CD8-positive, alpha-beta memory T cell (primary cell): ENCODE results near the gene BCKDHB. TPM values are rescaled to one million over a fixed set of nuclear protein-coding genes. Genes with fewer than 3 reads are reported as not detected.

Source experiments
- CTCF ChIA-PET: fragments of 350-600 bp; sonication (Branson Sonifier 250); formaldehyde crosslinking; loops from one replicate; lab custom pipeline; 2021; ENCODE audit warnings: antibody characterized with exemption; lab: Charles Lee
- POLR2A ChIA-PET: fragments of 350-600 bp; sonication (Branson Sonifier 250); formaldehyde crosslinking; loops from one replicate; lab custom pipeline; 2021; ENCODE audit warnings: antibody characterized with exemption; lab: Charles Lee
- DNase-seq, 5 donors: peaks; one replicate each; pipeline versions ENCODE4 v3.0.0 to v3.0.0-alpha.2; 2020 to 2022; ENCODE audit warnings: mixed read lengths in 1 of 5
- H3K27ac ChIP-seq: one replicate; pipeline ENCODE4 v1.7.0; 2013; ENCODE audit warnings: low read depth, mild to moderate bottlenecking, low read length, moderate library complexity
- H3K27me3 ChIP-seq: 2 replicates; pipeline ENCODE4 v1.7.0; 2013; ENCODE audit warnings: low read length, mild to moderate bottlenecking; ENCODE audit not compliant: insufficient read depth, poor library complexity, severe bottlenecking
- H3K36me3 ChIP-seq: 2 replicates; pipeline ENCODE4 v1.7.0; 2013; ENCODE audit warnings: mild to moderate bottlenecking, low read length, moderate library complexity; ENCODE audit not compliant: insufficient read depth
- H3K4me1 ChIP-seq: 2 replicates; pipeline ENCODE4 v1.7.0; 2013; ENCODE audit warnings: mild to moderate bottlenecking, low read length, moderate library complexity; ENCODE audit not compliant: insufficient read depth
- H3K4me3 ChIP-seq: 2 replicates; pipeline ENCODE4 v1.7.0; 2013; ENCODE audit warnings: mild to moderate bottlenecking, low read length
- H3K9me3 ChIP-seq: 2 replicates; pipeline ENCODE4 v1.7.0; 2013; ENCODE audit warnings: mild to moderate bottlenecking, low read length
- H3K27ac Mint-ChIP-seq, 8 donors: one replicate each; pipeline ENCODE4 v1.8.0; 2020 to 2021; ENCODE audit warnings: mixed read lengths in 8 of 8, mild to moderate bottlenecking in 6 of 8, inconsistent platforms in 3 of 8, moderate library complexity in 3 of 8
- H3K27me3 Mint-ChIP-seq, 2 donors: one replicate each; pipeline ENCODE4 v1.8.0; 2020 to 2021; ENCODE audit warnings: mixed read lengths in 2 of 2, mild to moderate bottlenecking in 1 of 2, moderate library complexity in 1 of 2
- H3K36me3 Mint-ChIP-seq, 3 donors: one replicate each; pipeline ENCODE4 v1.8.0; 2020 to 2021; ENCODE audit warnings: mixed read lengths in 3 of 3, inconsistent platforms in 1 of 3, mild to moderate bottlenecking in 1 of 3
- H3K4me1 Mint-ChIP-seq, 3 donors: one replicate each; pipeline ENCODE4 v1.8.0; 2020 to 2021; ENCODE audit warnings: mixed read lengths in 3 of 3, inconsistent platforms in 1 of 3, mild to moderate bottlenecking in 1 of 3
- H3K4me3 Mint-ChIP-seq, 7 donors: one replicate each; pipeline ENCODE4 v1.8.0; 2020 to 2021; ENCODE audit warnings: mixed read lengths in 7 of 7, mild to moderate bottlenecking in 6 of 7, moderate library complexity in 4 of 7, inconsistent platforms in 2 of 7
- H3K9me3 Mint-ChIP-seq, 5 donors: one replicate each; pipeline ENCODE4 v1.8.0; 2020 to 2022; ENCODE audit warnings: mixed read lengths in 5 of 5, mild to moderate bottlenecking in 3 of 5, moderate library complexity in 2 of 5, inconsistent platforms in 1 of 5
- polyA plus RNA-seq: library from polyadenylated mRNA; unstranded; fragments of 300-500 nt; fragmentation: Illumina TruSeq; gene quantifications from one replicate; pipeline ENCODE4 v1.2.3, GENCODE V29; 2021
- total RNA-seq, 2 experiments: library from RNA; stranded (reverse); gene quantifications; one replicate each; pipeline ENCODE4 v1.2.3, GENCODE V29; 2021

BCKDHB gene
- total and polyA plus RNA-seq, 3 experiments from 2014 or later = 14.4 to 19.8 (median 15.0) TPM

GRCh38 chr6:80356000-80356399 is 249.5 kb downstream of the BCKDHB start:
- H3K4me3 Mint-ChIP-seq = no peak overlapping the region
- no peak overlapping the region for H3K4me3 ChIP-seq
- no peaks in the 10 kb centered on the region for H3K9me3 Mint-ChIP-seq
- no peaks in the 10 kb centered on the region for H3K27me3 ChIP-seq
- no peaks in the 10 kb centered on the region for H3K27me3 Mint-ChIP-seq
- no peaks in the 10 kb centered on the region for H3K4me1 ChIP-seq
- H3K4me1 Mint-ChIP-seq = no peaks in the 10 kb centered on the region
- no peak overlapping the region for H3K27ac ChIP-seq
- H3K9me3 ChIP-seq = no peaks in the 10 kb centered on the region
- ChIA-PET CTCF (no interaction called here), POLR2A (no interaction called here)
- DNase-seq = no peak
- H3K36me3 ChIP-seq = no peaks in the 10 kb centered on the region
- peaks cover 10 to 22% (median 16%) of the 10 kb centered on the region in 3 donors for H3K36me3 Mint-ChIP-seq
- no peak overlapping the region for H3K27ac Mint-ChIP-seq

DNA sequence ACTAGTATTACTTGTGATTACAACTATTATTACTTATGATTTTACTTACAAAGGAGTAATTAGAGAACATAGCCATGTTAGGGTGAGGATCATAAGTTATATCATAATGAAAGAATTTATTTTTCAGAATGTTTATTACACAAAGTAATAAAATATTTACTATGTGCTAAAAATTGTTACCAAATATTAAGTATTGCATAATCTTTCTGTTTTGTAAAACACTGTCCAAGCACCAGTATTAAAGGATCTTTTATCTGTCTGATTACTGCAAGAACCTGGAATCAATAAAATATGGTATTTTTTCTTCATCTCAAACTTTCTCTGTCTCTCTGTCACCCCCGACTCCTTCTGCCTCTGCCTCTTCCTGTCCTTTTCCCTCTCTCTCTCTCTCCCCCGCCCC is 250.1 kb downstream of the BCKDHB start:
- Histone ChIP-seq H3K27me3 (no peaks in the 10 kb centered on the region), H3K36me3 (no peaks in the 10 kb centered on the region), H3K9me3 (no peaks in the 10 kb centered on the region), H3K4me3 (no peak overlapping the region), H3K27ac (no peak overlapping the region), H3K4me1 (no peaks in the 10 kb centered on the region)
- no peak overlapping the region for H3K27ac Mint-ChIP-seq
- ChIA-PET CTCF (interaction anchor here (1.2 kb wide), 1 partner anchor 16 kb away, joined by 3 read pairs; no protein-coding TSS in a partner anchor), POLR2A (no interaction called here)
- no peak for DNase-seq
- no peaks in the 10 kb centered on the region for H3K9me3 Mint-ChIP-seq
- H3K36me3 Mint-ChIP-seq = peaks cover 10 to 24% (median 16%) of the 10 kb centered on the region in 3 donors
- H3K27me3 Mint-ChIP-seq = no peaks in the 10 kb centered on the region
- no peaks in the 10 kb centered on the region for H3K4me1 Mint-ChIP-seq
- H3K4me3 Mint-ChIP-seq = no peak overlapping the region

DNA sequence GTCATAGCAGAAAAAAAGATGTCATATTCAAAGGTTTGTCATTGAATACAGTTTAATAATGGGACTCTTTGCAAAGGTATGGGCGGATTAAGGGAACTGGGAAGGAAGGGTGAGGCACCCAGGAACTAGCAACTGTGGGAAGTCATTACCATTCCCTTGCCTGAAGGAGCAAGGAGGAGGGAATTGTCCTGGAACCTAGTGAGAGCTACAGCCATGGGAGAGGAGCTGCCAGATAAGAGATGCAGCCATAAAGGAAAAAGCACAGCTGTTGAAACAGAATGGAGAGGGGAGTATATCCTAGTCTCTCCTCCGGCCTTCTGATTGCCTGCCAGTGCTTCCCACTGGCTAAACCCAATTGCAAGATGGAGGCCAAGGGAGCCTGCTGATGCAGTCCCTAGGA is 250.6 kb downstream of the BCKDHB start:
- Histone ChIP-seq H3K9me3 (no peaks in the 10 kb centered on the region), H3K27ac (no peak overlapping the region), H3K4me3 (no peak overlapping the region), H3K27me3 (no peaks in the 10 kb centered on the region), H3K36me3 (no peaks in the 10 kb centered on the region), H3K4me1 (no peaks in the 10 kb centered on the region)
- ChIA-PET CTCF (interaction anchor here (1.2 kb wide), 1 partner anchor 17 kb away, joined by 3 read pairs; no protein-coding TSS in a partner anchor), POLR2A (no interaction called here)
- H3K4me3 Mint-ChIP-seq = no peak overlapping the region
- H3K27ac Mint-ChIP-seq = peak overlapping the region in 1 of 8 donors; percentile 69
- H3K27me3 Mint-ChIP-seq = no peaks in the 10 kb centered on the region
- DNase-seq = no peak
- H3K36me3 Mint-ChIP-seq = peaks cover 10 to 24% (median 16%) of the 10 kb centered on the region in 3 donors
- no peaks in the 10 kb centered on the region for H3K9me3 Mint-ChIP-seq
- H3K4me1 Mint-ChIP-seq = no peaks in the 10 kb centered on the region

GRCh38 chr6:80357674-80358073 is 251.2 kb downstream of the BCKDHB start:
- H3K36me3 ChIP-seq = no peaks in the 10 kb centered on the region
- no peaks in the 10 kb centered on the region for H3K9me3 ChIP-seq
- Mint-ChIP-seq H3K36me3 (peaks cover 10 to 24% (median 16%) of the 10 kb centered on the region in 3 donors), H3K9me3 (no peaks in the 10 kb centered on the region), H3K4me1 (no peaks in the 10 kb centered on the region), H3K27me3 (no peaks in the 10 kb centered on the region), H3K27ac (no peak overlapping the region), H3K4me3 (no peak overlapping the region)
- ChIA-PET CTCF (interaction anchor here (1.2 kb wide), 1 partner anchor 17 kb away, joined by 3 read pairs; no protein-coding TSS in a partner anchor), POLR2A (no interaction called here)
- DNase-seq = no peak
- H3K4me1 ChIP-seq = no peaks in the 10 kb centered on the region
- no peaks in the 10 kb centered on the region for H3K27me3 ChIP-seq
- H3K27ac ChIP-seq = no peak overlapping the region
- no peak overlapping the region for H3K4me3 ChIP-seq

- ChIA-PET CTCF (no interaction called here), POLR2A (no interaction called here)
- no peak overlapping the region for H3K4me3 ChIP-seq
- no peaks in the 10 kb centered on the region for H3K4me1 ChIP-seq
- Mint-ChIP-seq H3K36me3 (peaks cover 0 to 7% (median 4%) of the 10 kb centered on the region in 3 donors), H3K4me3 (no peak overlapping the region), H3K27ac (no peak overlapping the region), H3K9me3 (no peaks in the 10 kb centered on the region), H3K27me3 (no peaks in the 10 kb centered on the region), H3K4me1 (no peaks in the 10 kb centered on the region)
- no peak for DNase-seq
- H3K27me3 ChIP-seq = no peaks in the 10 kb centered on the region
- H3K9me3 ChIP-seq = no peaks in the 10 kb centered on the region
- no peaks in the 10 kb centered on the region for H3K36me3 ChIP-seq
- no peak overlapping the region for H3K27ac ChIP-seq
Observed at GRCh38 chr6:80363501-80364122, 257.1 kb downstream of the BCKDHB start.

DNA sequence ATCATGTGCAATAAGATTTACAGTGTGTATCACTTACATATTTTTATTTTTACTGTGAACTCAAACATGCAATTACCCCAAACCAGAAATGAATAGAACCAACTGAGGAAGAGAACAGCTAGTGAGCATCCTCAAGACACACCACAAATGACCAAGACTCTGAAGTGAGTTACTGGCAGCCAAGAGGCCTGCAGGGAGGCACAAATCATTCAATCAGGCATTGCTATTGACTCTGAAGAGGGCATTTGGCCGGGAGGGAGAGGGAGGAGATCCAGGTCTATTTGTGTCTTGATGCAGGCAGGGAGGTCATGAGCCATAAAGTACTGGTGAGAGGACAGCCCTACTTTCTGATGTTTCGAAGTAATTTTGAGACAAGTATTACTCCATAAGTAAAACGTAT is 257.7 kb downstream of the BCKDHB start:
- Histone ChIP-seq H3K9me3 (no peaks in the 10 kb centered on the region), H3K27me3 (no peaks in the 10 kb centered on the region), H3K27ac (no peak overlapping the region), H3K4me1 (no peaks in the 10 kb centered on the region), H3K36me3 (no peaks in the 10 kb centered on the region), H3K4me3 (no peak overlapping the region)
- no peak overlapping the region for H3K27ac Mint-ChIP-seq
- H3K27me3 Mint-ChIP-seq = no peaks in the 10 kb centered on the region
- ChIA-PET CTCF (no interaction called here), POLR2A (no interaction called here)
- peaks cover 0 to 7% (median 4%) of the 10 kb centered on the region in 3 donors for H3K36me3 Mint-ChIP-seq
- H3K4me1 Mint-ChIP-seq = no peaks in the 10 kb centered on the region
- H3K4me3 Mint-ChIP-seq = no peak overlapping the region
- no peak for DNase-seq
- H3K9me3 Mint-ChIP-seq = no peaks in the 10 kb centered on the region

GRCh38 chr6:80366051-80366450 is 259.6 kb downstream of the BCKDHB start:
- Mint-ChIP-seq H3K36me3 (peaks cover 0 to 4% (median 1%) of the 10 kb centered on the region in 3 donors), H3K4me1 (no peaks in the 10 kb centered on the region), H3K4me3 (no peak overlapping the region), H3K9me3 (peaks cover 0 to 2% (median 0%) of the 10 kb centered on the region in 5 donors), H3K27ac (no peak overlapping the region), H3K27me3 (no peaks in the 10 kb centered on the region)
- Histone ChIP-seq H3K4me1 (no peaks in the 10 kb centered on the region), H3K4me3 (no peak overlapping the region), H3K27ac (no peak overlapping the region), H3K9me3 (no peaks in the 10 kb centered on the region), H3K36me3 (no peaks in the 10 kb centered on the region), H3K27me3 (no peaks in the 10 kb centered on the region)
- no peak for DNase-seq
- CTCF ChIA-PET = no interaction called here
- POLR2A ChIA-PET = no interaction called here

DNA sequence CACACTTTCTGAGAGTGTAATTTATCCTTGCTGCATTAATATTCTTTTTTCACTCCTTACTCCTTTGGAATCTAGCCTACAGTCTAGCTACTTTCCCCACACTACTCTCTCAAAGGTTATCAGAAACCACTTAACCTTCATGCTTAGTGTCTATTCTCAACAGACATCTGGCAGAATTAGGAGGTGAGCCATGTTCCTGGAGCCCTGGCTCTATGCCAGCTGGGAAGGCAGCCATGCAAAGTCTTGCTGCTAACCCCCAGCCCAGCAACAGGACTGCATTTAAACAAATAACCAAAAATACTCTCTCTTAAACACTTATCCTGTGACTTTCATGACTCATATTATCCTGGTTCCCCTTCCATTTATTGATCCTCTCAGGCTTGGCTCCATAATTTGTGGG is 260.2 kb downstream of the BCKDHB start:
- H3K27ac ChIP-seq = no peak overlapping the region
- H3K4me3 ChIP-seq = no peak overlapping the region
- Mint-ChIP-seq H3K4me1 (no peaks in the 10 kb centered on the region), H3K9me3 (peaks cover 0 to 2% (median 0%) of the 10 kb centered on the region in 5 donors), H3K27me3 (no peaks in the 10 kb centered on the region), H3K27ac (no peak overlapping the region), H3K36me3 (peaks cover 0 to 5% (median 0%) of the 10 kb centered on the region in 3 donors), H3K4me3 (no peak overlapping the region)
- CTCF ChIA-PET = no interaction called here
- H3K9me3 ChIP-seq = no peaks in the 10 kb centered on the region
- no peaks in the 10 kb centered on the region for H3K36me3 ChIP-seq
- H3K27me3 ChIP-seq = no peaks in the 10 kb centered on the region
- POLR2A ChIA-PET = no interaction called here
- H3K4me1 ChIP-seq = no peaks in the 10 kb centered on the region
- no peak for DNase-seq
